Measurements from ENCODE around the gene KCNQ2.

Gene KCNQ2

DNA sequence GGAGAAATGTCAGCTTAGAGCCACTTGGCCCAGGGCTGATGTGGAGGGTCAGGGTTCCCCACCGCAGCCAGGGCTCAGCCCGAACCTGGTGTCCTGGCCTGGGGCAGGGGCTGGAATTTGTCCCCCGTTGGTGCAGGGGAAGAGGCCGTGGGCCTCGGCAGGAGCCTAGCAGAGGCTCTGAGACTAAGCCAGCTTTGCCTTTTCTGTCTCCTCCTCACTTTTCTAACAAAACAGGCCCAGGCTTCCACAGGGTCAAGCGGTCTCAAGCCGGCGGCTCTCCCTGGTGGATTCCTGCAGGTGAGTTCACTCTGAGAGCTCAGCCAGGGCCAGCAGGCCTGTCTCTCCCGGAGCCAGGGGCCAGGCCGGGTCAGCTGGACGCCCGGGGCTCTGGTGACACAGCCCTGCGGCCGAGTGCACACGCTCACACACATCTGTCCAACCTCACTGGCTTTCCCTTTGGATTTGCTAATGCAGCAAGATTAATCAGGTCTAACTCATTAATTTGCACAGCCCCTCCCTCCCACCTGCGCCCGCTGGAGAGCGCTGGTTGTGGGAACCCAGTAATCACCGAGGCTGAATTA lies 108.4 kb downstream of the KCNQ2 start:
- Histone ChIP-seq H3K27me3 (ENCODE audit: insufficient read depth, poor library complexity, severe bottlenecking) (peaks cover 22% of the 10 kb centered on the region), H3K4me3 (replicated peaks; ENCODE audit: insufficient read depth, low read length) (no peak overlapping the region), H3K27ac (replicated peaks) (no peak overlapping the region)
- TF ChIP-seq, protein P1, sequence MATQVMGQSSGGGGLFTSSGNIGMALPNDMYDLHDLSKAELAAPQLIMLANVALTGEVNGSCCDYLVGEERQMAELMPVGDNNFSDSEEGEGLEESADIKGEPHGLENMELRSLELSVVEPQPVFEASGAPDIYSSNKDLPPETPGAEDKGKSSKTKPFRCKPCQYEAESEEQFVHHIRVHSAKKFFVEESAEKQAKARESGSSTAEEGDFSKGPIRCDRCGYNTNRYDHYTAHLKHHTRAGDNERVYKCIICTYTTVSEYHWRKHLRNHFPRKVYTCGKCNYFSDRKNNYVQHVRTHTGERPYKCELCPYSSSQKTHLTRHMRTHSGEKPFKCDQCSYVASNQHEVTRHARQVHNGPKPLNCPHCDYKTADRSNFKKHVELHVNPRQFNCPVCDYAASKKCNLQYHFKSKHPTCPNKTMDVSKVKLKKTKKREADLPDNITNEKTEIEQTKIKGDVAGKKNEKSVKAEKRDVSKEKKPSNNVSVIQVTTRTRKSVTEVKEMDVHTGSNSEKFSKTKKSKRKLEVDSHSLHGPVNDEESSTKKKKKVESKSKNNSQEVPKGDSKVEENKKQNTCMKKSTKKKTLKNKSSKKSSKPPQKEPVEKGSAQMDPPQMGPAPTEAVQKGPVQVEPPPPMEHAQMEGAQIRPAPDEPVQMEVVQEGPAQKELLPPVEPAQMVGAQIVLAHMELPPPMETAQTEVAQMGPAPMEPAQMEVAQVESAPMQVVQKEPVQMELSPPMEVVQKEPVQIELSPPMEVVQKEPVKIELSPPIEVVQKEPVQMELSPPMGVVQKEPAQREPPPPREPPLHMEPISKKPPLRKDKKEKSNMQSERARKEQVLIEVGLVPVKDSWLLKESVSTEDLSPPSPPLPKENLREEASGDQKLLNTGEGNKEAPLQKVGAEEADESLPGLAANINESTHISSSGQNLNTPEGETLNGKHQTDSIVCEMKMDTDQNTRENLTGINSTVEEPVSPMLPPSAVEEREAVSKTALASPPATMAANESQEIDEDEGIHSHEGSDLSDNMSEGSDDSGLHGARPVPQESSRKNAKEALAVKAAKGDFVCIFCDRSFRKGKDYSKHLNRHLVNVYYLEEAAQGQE (IDR thresholded peaks at IDR 0.05; ENCODE audit: insufficient replicate concordance, low read depth): no peak
- TF ChIP-seq POLR2AphosphoS5 (IDR thresholded peaks at IDR 0.05; ENCODE audit: low read depth) (no peak), GABPA (IDR thresholded peaks at IDR 0.05; ENCODE audit: low read depth) (no peak), SPI1 (IDR thresholded peaks at IDR 0.05; ENCODE audit: borderline replicate concordance, low read depth) (no peak)
- TF ChIP-seq, protein P2, sequence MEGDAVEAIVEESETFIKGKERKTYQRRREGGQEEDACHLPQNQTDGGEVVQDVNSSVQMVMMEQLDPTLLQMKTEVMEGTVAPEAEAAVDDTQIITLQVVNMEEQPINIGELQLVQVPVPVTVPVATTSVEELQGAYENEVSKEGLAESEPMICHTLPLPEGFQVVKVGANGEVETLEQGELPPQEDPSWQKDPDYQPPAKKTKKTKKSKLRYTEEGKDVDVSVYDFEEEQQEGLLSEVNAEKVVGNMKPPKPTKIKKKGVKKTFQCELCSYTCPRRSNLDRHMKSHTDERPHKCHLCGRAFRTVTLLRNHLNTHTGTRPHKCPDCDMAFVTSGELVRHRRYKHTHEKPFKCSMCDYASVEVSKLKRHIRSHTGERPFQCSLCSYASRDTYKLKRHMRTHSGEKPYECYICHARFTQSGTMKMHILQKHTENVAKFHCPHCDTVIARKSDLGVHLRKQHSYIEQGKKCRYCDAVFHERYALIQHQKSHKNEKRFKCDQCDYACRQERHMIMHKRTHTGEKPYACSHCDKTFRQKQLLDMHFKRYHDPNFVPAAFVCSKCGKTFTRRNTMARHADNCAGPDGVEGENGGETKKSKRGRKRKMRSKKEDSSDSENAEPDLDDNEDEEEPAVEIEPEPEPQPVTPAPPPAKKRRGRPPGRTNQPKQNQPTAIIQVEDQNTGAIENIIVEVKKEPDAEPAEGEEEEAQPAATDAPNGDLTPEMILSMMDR (IDR thresholded peaks at IDR 0.05; ENCODE audit: insufficient read depth, low read length): no peak
- DNase-seq (ENCODE audit: low read depth in 1 of 2, low spot score in 1 of 2): no peak

DNA sequence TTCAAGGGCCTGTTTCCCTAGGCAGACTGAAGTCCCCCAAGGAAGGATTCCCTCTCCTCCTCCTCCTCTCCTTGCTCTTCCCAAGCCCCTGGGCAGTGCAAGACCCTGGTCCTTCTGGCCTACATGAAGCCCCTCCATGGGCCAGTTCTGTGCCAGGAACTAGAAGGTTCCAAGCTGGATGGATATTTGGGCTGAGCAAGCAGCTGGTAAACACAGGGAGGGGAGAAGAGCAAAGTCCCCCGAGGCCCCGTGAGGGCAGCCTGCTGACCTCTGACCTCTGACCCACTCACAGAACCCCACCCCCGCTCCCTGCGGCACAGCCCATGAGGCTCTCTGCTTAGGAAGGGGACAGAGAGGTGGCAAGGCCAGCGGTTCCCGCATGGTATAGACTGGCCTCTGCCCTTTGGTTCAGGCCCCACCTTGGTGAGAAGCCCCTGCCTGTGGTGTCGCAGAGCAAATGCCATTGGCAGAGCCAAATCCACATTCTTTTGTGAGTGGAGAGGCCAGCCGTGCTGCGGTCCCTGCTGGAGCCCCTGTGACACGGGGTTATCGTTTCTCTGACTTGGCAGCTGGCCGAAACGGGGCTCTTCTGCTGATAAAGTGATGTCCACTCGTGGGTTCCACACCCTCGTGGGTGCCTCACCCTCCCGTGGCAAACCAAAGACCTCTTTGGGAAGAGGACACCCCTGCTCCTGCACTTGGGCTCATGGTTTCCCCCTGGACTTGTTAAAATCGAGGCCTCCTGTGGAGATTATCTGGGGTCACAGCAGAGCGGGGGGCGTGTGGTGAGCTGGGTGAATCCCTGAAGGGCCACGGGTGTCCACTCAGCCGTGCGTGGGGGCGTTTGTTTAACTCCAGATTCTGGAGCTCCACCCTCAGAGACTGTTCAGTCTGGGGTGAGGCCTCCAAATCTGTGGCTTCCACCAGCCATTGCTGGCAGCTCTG lies 109.2 kb downstream of the KCNQ2 start:
- Histone ChIP-seq H3K4me3 (replicated peaks; ENCODE audit: insufficient read depth, low read length) (no peak overlapping the region), H3K27me3 (ENCODE audit: insufficient read depth, poor library complexity, severe bottlenecking) (peaks cover 22% of the 10 kb centered on the region), H3K27ac (replicated peaks) (no peak overlapping the region)
- no peak for DNase-seq (ENCODE audit: low read depth in 1 of 2, low spot score in 1 of 2)
- TF ChIP-seq SPI1 (IDR thresholded peaks at IDR 0.05; ENCODE audit: borderline replicate concordance, low read depth): no peak
- TF ChIP-seq, protein P1 (IDR thresholded peaks at IDR 0.05; ENCODE audit: insufficient replicate concordance, low read depth): no peak
- TF ChIP-seq GABPA (IDR thresholded peaks at IDR 0.05; ENCODE audit: low read depth): no peak
- TF ChIP-seq POLR2AphosphoS5 (IDR thresholded peaks at IDR 0.05; ENCODE audit: low read depth): no peak
- TF ChIP-seq, protein P2 (IDR thresholded peaks at IDR 0.05; ENCODE audit: insufficient read depth, low read length): no peak

DNA sequence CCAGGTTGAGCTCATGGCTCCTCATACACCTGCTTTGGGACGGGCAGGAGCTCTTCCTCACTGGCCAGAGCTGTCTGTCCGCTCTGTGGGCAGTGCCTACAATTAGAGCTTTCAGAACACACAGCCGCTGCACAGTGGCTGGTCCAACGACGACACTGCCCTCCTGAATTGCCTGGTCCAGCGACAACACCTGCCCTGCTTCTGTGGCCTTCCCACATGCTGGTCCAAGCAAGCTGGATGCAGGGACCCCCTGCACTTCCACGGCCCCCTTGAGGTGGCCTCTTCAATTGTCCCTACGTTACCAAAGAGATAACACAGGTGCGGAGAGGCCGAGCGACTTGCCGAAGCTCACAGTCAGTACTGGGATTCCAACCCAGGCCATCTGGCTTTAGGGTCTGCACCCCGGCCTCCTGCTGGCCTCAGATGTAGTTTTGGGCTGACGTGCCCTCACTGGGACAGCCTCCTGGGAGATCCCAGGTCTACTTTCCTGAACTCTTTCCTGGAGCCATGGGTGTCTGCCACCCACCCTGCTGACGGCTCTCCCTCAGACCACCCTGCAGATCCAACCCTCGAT lies 109.9 kb downstream of the KCNQ2 start:
- Histone ChIP-seq H3K27ac (replicated peaks) (no peak overlapping the region), H3K4me3 (replicated peaks; ENCODE audit: insufficient read depth, low read length) (no peak overlapping the region), H3K27me3 (ENCODE audit: insufficient read depth, poor library complexity, severe bottlenecking) (peaks cover 22% of the 10 kb centered on the region)
- TF ChIP-seq, protein P1 (IDR thresholded peaks at IDR 0.05; ENCODE audit: insufficient replicate concordance, low read depth): no peak
- TF ChIP-seq GABPA (IDR thresholded peaks at IDR 0.05; ENCODE audit: low read depth) (no peak), POLR2AphosphoS5 (IDR thresholded peaks at IDR 0.05; ENCODE audit: low read depth) (no peak), SPI1 (IDR thresholded peaks at IDR 0.05; ENCODE audit: borderline replicate concordance, low read depth) (no peak)
- TF ChIP-seq, protein P2 (IDR thresholded peaks at IDR 0.05; ENCODE audit: insufficient read depth, low read length): no peak
- no peak for DNase-seq (ENCODE audit: low read depth in 1 of 2, low spot score in 1 of 2)

Measured in HL-60 (cell line).